Loucy (cell line): ENCODE results near the gene CENPL.

ENCODE experiments used
- CTCF ChIP-seq: fragments of 200-600 bp; sonication (generic); conservative IDR thresholded peaks from 2 replicates; pipeline ENCODE4 v1.5.1; 2014; ENCODE audit warnings: mild to moderate bottlenecking, antibody characterized with exemption, low read length
- EZH2phosphoT487 ChIP-seq: fragments of 200-600 bp; IDR thresholded peaks from 2 replicates; pipeline ENCODE4 v1.6.1; 2018; ENCODE audit warnings: antibody characterized with exemption, mild to moderate bottlenecking, moderate library complexity, borderline replicate concordance

- no peak for TF ChIP-seq CTCF
- no peak for TF ChIP-seq EZH2phosphoT487
These were observed 42.6 kb upstream of the CENPL start for GRCh38 chr1:173867141-173867752.
